K562 (cell line): Measurements from ENCODE around the gene PGA3. TPM values are rescaled to one million over a fixed set of nuclear protein-coding genes. Genes with fewer than 3 reads are reported as not detected.

Source experiments
- CSDE1 ChIP-seq, 2 experiments: fragments of 450-650 bp; IDR thresholded peaks; 2 replicates each; pipeline ENCODE4 v1.6.1; 2016; ENCODE audit warnings: mild to moderate bottlenecking in 1 of 2
- CTBP1 ChIP-seq: fragments of 450-650 bp; IDR thresholded peaks from 2 replicates; pipeline ENCODE4 v1.6.1; 2016; ENCODE audit warnings: borderline replicate concordance
- JUNB ChIP-seq: fragments of 450-650 bp; formaldehyde crosslinking; conservative IDR thresholded peaks from 2 replicates; pipeline ENCODE4 v1.4.0; 2020; ENCODE audit warnings: mild to moderate bottlenecking
- MCM5 ChIP-seq: fragments of 450-650 bp; IDR thresholded peaks from 2 replicates; pipeline ENCODE4 v1.6.1; 2016; ENCODE audit warnings: low read depth
- MLX ChIP-seq, 2 experiments: fragments of 450-650 bp in 1 of 2; sonication (generic) in 1 of 2; formaldehyde crosslinking; conservative IDR thresholded peaks; 2 replicates each; pipeline versions ENCODE4 v1.4.0 to v1.8.1; 2020 to 2022; ENCODE audit warnings: mild to moderate bottlenecking in 1 of 2, missing genetic modification reagents in 1 of 2
- PML ChIP-seq: IDR thresholded peaks from 2 replicates; pipeline ENCODE4 v1.6.1; 2012; ENCODE audit warnings: low read length, inconsistent platforms
- PTRF ChIP-seq: fragments of 450-650 bp; IDR thresholded peaks from 2 replicates; pipeline ENCODE4 v1.6.1; 2016; ENCODE audit warnings: mild to moderate bottlenecking, missing genetic modification characterization, missing compliant biosample characterization
- RBM17 ChIP-seq: fragments of 200-400 bp; formaldehyde crosslinking; IDR thresholded peaks from 2 replicates; pipeline ENCODE4 v1.6.1; 2017; ENCODE audit warnings: low read depth, mild to moderate bottlenecking, low read length, borderline replicate concordance
- SMAD4 ChIP-seq: fragments of 250-450 bp; sonication (Bioruptor Pico); conservative IDR thresholded peaks from 2 replicates; pipeline ENCODE4 v1.8.0; 2021; ENCODE audit warnings: inconsistent platforms, mild to moderate bottlenecking, moderate library complexity
- STAG1 ChIP-seq: sonication (generic); formaldehyde crosslinking; IDR thresholded peaks from 2 replicates; pipeline ENCODE4 v1.5.0; 2020; ENCODE audit warnings: missing genetic modification reagents, borderline replicate concordance
- TFAM ChIP-seq: fragments of 250-450 bp; sonication (Bioruptor Pico); conservative IDR thresholded peaks from 2 replicates; pipeline ENCODE4 v1.5.0; 2021; ENCODE audit warnings: mild to moderate bottlenecking, moderate library complexity
- XRCC3 ChIP-seq: fragments of 450-650 bp; IDR thresholded peaks from 2 replicates; pipeline ENCODE4 v1.6.1; 2017; ENCODE audit warnings: mild to moderate bottlenecking, moderate library complexity
- ZBTB11 ChIP-seq, 3 experiments: fragments of 200-800 bp in 1 of 3; fragments of 250-450 bp in 1 of 3; fragments of 450-650 bp in 1 of 3; sonication (Bioruptor Pico) in 1 of 3; sonication (Bioruptor generic) in 1 of 3; formaldehyde crosslinking in 1 of 3; IDR thresholded peaks; 2 replicates each; pipeline versions ENCODE4 v1.6.1 to v1.8.0; 2016 to 2022; ENCODE audit warnings: mild to moderate bottlenecking in 2 of 3, missing genetic modification characterization in 2 of 3, missing compliant biosample characterization in 1 of 3, moderate library complexity in 1 of 3
- ZNF197 ChIP-seq: fragments of 200-800 bp; sonication (Bioruptor generic); IDR thresholded peaks from 2 replicates; pipeline ENCODE4 v1.6.1; 2016; ENCODE audit warnings: low read depth, missing genetic modification characterization, missing compliant biosample characterization
- ZNF699 ChIP-seq: fragments of 250-450 bp; sonication (Bioruptor Pico); IDR thresholded peaks from 2 replicates; pipeline ENCODE4 v1.8.0; 2021; ENCODE audit warnings: mild to moderate bottlenecking, moderate library complexity; ENCODE audit not compliant: insufficient replicate concordance
- ZNF77 ChIP-seq: fragments of 250-450 bp; sonication (Bioruptor Pico); IDR thresholded peaks from 2 replicates; pipeline ENCODE4 v1.5.0; 2020
- ZSCAN32 ChIP-seq: fragments of 450-650 bp; formaldehyde crosslinking; IDR thresholded peaks from 2 replicates; pipeline ENCODE4 v1.4.0; 2020; ENCODE audit warnings: mild to moderate bottlenecking, moderate library complexity
- polyA plus RNA-seq, 8 experiments: library from polyadenylated mRNA; depleted of rRNA in 4 of 8; stranded (reverse) in 5 of 8; unstranded in 3 of 8; fragments of >200 nt; fragmentation: Nextera tagmentation in 2 of 8; fragmentation: Illumina TruSeq in 1 of 8; extraction: Ambion mirVana in 2 of 8; extraction: Trizol in 1 of 8; gene quantifications; 2 replicates each; pipeline versions ENCODE4 v1.2.1 to v1.2.3, GENCODE V29; 2011 to 2014; ENCODE audit warnings: inconsistent platforms in 1 of 8, missing spikeins in 1 of 8
- total RNA-seq, 7 experiments: library from RNA; depleted of rRNA in 6 of 7; stranded (reverse); fragments of >200 nt in 6 of 7; fragmentation: Illumina TruSeq in 2 of 7; extraction: Trizol in 2 of 7; gene quantifications; 2 replicates each; pipeline versions ENCODE4 v1.2.1 to v1.2.3, GENCODE V29; 2011 to 2021; ENCODE audit warnings: low replicate concordance in 1 of 7
- TF ChIP-seq, protein P1 (sequence below): fragments of 250-450 bp; sonication (Bioruptor Pico); IDR thresholded peaks from 2 replicates; pipeline ENCODE4 v1.5.0; 2021
- TF ChIP-seq, protein P2 (sequence below): fragments of 250-450 bp; sonication (Bioruptor Pico); IDR thresholded peaks from 2 replicates; pipeline ENCODE4 v1.4.0; 2020; ENCODE audit warnings: mild to moderate bottlenecking, moderate library complexity

The PGA3 gene
- total and polyA plus RNA-seq, 9 of the 15 experiments (the other 6 are each of a cell fraction or from before 2014, with no cell fraction given) = 0.15 to 0.18 (median 0.18) TPM; not detected in 6

DNA sequence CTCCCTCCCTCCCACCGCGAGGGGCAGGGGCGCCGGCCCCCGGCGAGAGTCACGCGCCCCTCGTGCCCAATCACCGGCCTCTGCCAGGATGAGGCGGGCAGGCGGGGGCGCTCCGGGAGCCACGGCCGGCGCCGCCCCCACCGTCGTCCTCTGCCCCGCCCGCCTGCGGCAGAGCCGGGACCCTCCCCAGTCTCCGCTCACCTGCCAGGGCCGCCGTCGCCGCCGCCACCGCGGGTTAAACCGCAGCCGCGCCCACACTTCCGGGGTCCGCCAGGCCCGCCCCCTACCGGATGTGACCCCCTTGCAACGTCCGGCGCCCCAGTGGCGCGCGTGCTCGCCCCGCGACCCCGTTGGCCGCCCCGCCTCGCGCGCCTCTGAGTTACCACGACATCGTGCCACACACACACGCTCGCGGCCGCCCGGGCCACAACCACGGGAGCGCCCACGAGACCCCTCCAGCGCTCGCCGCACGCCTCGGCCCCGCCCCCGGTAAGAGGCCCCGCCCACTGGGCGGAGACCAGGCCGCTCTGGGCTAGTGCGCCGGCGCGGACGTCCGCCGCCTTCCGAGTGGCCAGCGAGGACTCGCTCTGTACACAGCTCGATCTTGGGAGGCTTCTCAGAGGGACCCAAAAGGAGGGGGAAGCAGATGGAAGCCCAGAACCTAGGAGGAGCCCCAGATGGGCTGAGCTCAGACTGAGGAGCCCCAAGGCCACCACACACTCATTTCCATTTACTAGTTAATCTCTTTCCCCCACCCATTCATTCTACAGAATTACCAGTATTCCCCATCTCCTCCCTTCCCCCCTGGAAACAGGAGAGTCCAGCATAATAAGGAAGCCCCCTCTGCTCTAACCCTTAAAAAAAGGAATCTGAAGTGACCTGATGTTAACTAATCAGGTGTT, 41.9 kb upstream of the PGA3 start, which contains the start of gene VPS37C (continued):
- no peak for TF ChIP-seq MLX (CRISPR knock-in tag; conservative IDR thresholded peaks at IDR 0.05)
- no peak for TF ChIP-seq MCM5
- 0 out of 2 replicates have a peak, but pooled peaks have one; percentile 77 for TF ChIP-seq ZNF197 (CRISPR knock-in tag)
- TF ChIP-seq XRCC3 = no peak
- TF ChIP-seq ZSCAN32 (CRISPR knock-in tag) = no peak
- no peak for TF ChIP-seq RBM17
- no peak for TF ChIP-seq JUNB
- peak in 1 of 3 experiments; percentile 83; a peak in 3 of 6 replicates for TF ChIP-seq ZBTB11 (CRISPR knock-in tag; IDR thresholded peaks at IDR 0.05)
- TF ChIP-seq, protein P1, sequence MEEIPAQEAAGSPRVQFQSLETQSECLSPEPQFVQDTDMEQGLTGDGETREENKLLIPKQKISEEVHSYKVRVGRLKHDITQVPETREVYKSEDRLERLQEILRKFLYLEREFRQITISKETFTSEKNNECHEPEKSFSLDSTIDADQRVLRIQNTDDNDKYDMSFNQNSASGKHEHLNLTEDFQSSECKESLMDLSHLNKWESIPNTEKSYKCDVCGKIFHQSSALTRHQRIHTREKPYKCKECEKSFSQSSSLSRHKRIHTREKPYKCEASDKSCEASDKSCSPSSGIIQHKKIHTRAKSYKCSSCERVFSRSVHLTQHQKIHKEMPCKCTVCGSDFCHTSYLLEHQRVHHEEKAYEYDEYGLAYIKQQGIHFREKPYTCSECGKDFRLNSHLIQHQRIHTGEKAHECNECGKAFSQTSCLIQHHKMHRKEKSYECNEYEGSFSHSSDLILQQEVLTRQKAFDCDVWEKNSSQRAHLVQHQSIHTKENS (CRISPR knock-in tag) = no peak
- TF ChIP-seq TFAM = no peak
- no peak for TF ChIP-seq ZNF77 (CRISPR knock-in tag)
- TF ChIP-seq PML = peak; percentile 72; the same call in 1 of the 2 replicates
- TF ChIP-seq CTBP1 = peak; percentile 80; the same call in 1 of the 2 replicates
- no peak for TF ChIP-seq CSDE1 (IDR thresholded peaks at IDR 0.05)
- TF ChIP-seq STAG1 (CRISPR knock-in tag) = no peak
- TF ChIP-seq SMAD4 (CRISPR knock-in tag) = peak; percentile 81; the same call in 1 of the 2 replicates
- TF ChIP-seq, protein P2, sequence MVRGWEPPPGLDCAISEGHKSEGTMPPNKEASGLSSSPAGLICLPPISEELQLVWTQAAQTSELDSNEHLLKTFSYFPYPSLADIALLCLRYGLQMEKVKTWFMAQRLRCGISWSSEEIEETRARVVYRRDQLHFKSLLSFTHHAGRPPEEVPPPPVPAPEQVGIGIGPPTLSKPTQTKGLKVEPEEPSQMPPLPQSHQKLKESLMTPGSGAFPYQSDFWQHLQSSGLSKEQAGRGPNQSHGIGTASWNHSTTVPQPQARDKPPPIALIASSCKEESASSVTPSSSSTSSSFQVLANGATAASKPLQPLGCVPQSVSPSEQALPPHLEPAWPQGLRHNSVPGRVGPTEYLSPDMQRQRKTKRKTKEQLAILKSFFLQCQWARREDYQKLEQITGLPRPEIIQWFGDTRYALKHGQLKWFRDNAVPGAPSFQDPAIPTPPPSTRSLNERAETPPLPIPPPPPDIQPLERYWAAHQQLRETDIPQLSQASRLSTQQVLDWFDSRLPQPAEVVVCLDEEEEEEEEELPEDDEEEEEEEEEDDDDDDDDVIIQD (CRISPR knock-in tag) = no peak
- TF ChIP-seq PTRF (tag) = no peak
- no peak for TF ChIP-seq ZNF699 (CRISPR knock-in tag)
